ENCODE data around the gene PRDX4. TPM values are rescaled to one million over a fixed set of nuclear protein-coding genes. Genes with fewer than 3 reads are reported as not detected.

PRDX4 gene
- total RNA-seq, 2 donors from 2014 or later = 56.0 to 102 TPM

DNA sequence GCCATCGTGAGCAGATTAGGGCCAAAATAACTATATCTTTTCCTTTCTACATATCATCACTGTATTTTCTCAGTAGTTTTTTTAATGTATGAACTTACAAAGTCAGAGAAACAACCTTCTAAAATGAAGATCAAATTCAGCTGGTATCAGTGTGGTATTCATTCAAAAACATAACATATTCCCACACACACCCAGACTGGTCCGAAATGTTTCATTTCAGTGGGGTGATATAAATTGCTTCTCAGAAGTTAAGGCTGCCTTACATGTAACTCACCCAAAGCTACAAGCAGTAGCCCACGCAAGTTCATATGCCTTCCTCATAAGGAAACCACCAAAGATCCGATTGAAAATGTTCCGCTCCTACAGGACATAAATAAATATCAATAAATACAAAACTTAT, 37.9 kb downstream of the PRDX4 start:
- no peaks in the 10 kb centered on the region for H3K36me3 ChIP-seq
- no peaks in the 10 kb centered on the region for H3K9me3 ChIP-seq
- TF ChIP-seq, protein P1, sequence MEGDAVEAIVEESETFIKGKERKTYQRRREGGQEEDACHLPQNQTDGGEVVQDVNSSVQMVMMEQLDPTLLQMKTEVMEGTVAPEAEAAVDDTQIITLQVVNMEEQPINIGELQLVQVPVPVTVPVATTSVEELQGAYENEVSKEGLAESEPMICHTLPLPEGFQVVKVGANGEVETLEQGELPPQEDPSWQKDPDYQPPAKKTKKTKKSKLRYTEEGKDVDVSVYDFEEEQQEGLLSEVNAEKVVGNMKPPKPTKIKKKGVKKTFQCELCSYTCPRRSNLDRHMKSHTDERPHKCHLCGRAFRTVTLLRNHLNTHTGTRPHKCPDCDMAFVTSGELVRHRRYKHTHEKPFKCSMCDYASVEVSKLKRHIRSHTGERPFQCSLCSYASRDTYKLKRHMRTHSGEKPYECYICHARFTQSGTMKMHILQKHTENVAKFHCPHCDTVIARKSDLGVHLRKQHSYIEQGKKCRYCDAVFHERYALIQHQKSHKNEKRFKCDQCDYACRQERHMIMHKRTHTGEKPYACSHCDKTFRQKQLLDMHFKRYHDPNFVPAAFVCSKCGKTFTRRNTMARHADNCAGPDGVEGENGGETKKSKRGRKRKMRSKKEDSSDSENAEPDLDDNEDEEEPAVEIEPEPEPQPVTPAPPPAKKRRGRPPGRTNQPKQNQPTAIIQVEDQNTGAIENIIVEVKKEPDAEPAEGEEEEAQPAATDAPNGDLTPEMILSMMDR (IDR thresholded peaks at IDR 0.05) = no peak
- no peak overlapping the region for H3K4me3 ChIP-seq
- no peak for DNase-seq
- intact Hi-C loops (cut with DNase I) = no loop called here
- no peaks in the 10 kb centered on the region for H3K27me3 ChIP-seq
- H3K4me1 ChIP-seq = no peaks in the 10 kb centered on the region
- no peak overlapping the region for H3K9ac ChIP-seq (ENCODE audit: low read depth in 2 of 2, low read length in 2 of 2)
- no peak overlapping the region for H3K27ac ChIP-seq

DNA sequence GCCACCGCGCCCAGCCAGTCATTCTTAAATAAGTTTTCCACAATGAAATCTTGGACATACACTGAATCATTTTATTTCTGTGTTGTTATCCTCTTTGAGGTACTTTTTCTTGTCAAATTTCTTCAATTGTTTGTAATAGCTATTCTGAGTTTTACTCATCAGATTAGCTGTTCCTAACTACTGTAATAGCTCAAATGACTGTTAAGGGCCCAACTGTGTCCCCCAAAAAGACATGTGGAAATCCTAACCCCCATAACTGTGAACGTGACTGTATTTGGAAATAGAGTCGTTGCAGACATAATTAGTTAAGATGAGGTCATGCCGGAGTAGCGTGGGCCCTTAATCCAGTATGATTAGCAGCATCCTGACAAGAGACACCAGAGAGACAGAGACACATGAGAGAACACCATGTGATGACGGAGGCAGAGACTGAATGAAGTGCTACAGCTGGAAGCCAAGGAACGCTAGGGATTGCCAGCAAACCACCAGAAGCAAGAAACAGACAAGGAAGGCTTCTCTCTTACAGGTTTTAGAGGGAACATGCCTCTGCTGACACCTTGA, 52.9 kb downstream of the PRDX4 start:
- TF ChIP-seq, protein P1 (IDR thresholded peaks at IDR 0.05) = no peak
- Histone ChIP-seq H3K9ac (ENCODE audit: low read depth in 2 of 2, low read length in 2 of 2) (no peak overlapping the region), H3K9me3 (no peaks in the 10 kb centered on the region), H3K36me3 (no peaks in the 10 kb centered on the region), H3K4me3 (no peak overlapping the region), H3K27me3 (no peaks in the 10 kb centered on the region), H3K27ac (no peak overlapping the region), H3K4me1 (no peaks in the 10 kb centered on the region)
- intact Hi-C loops (cut with DNase I) = no loop called here
- DNase-seq = no peak

DNA sequence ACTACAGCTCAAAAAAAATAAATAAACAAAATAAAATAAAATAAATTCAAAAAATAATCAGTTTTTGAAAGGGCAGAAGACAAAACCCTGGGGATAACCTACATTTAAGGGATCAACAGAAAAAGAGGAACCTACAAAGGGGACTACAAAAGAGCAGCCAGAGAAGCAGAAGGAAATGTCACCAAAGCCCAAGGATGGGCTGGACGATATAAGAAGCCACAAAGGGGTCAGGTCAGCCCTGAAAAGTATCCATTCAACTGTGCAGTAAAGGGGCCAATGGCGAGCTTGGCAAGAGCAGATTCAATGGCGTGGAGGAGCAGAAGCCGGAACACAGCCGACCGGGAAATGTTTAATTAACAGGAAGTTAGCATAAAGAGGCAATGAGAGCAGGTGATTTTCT, 58.9 kb downstream of the PRDX4 start:
- Histone ChIP-seq H3K9ac (ENCODE audit: low read depth in 2 of 2, low read length in 2 of 2) (no peak overlapping the region), H3K9me3 (no peaks in the 10 kb centered on the region), H3K27me3 (no peaks in the 10 kb centered on the region), H3K36me3 (no peaks in the 10 kb centered on the region), H3K27ac (no peak overlapping the region), H3K4me1 (no peaks in the 10 kb centered on the region), H3K4me3 (no peak overlapping the region)
- DNase-seq = no peak
- TF ChIP-seq, protein P1 (IDR thresholded peaks at IDR 0.05) = no peak
- intact Hi-C loops (cut with DNase I) = no loop called here

DNA sequence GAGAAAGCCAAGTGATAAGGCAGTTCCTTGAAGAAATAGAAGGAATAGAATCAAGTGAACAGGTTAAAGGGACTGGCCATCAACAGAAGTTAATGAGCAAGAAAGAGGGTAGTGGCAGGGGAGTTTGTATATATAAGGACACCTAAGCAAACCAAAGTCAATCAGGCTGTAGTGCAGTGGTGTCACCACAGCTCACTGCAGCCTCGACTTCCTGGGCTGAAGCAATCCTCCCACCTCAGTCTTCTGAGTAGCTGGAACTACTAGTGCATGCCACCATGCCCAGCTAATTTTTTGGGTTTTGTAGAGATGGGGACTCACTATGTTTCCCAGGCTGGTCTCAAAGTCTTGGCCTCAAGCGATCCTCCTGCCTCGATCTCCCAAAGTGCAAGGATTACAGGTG, 59.9 kb downstream of the PRDX4 start:
- no peaks in the 10 kb centered on the region for H3K27me3 ChIP-seq
- no peaks in the 10 kb centered on the region for H3K9me3 ChIP-seq
- H3K27ac ChIP-seq = no peak overlapping the region
- intact Hi-C loops (cut with DNase I) = no loop called here
- TF ChIP-seq, protein P1 (IDR thresholded peaks at IDR 0.05) = no peak
- no peaks in the 10 kb centered on the region for H3K36me3 ChIP-seq
- no peaks in the 10 kb centered on the region for H3K4me1 ChIP-seq
- H3K9ac ChIP-seq (ENCODE audit: low read depth in 2 of 2, low read length in 2 of 2) = no peak overlapping the region
- no peak for DNase-seq
- no peak overlapping the region for H3K4me3 ChIP-seq

DNA sequence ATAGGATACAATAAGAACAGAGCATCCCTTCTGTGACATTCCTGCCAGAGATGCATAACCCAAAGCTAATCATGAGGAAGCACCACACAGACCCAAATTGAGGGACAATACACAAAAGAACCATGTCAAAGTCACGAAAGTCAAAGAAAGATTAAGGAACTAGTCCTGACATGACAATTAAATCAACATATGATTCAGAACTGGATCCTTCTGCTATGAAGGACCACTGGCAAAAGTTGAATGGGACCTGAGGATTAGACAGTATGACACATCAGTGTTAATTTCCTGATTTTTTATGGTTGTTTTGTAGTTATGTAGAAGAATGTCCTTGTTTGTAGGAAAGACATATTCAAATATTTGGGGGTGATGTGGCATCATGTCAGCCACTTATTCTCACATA, 61.9 kb downstream of the PRDX4 start:
- intact Hi-C loops (cut with DNase I) = no loop called here
- H3K4me1 ChIP-seq = no peaks in the 10 kb centered on the region
- H3K27me3 ChIP-seq = no peaks in the 10 kb centered on the region
- TF ChIP-seq, protein P1 (IDR thresholded peaks at IDR 0.05) = no peak
- H3K9ac ChIP-seq (ENCODE audit: low read depth in 2 of 2, low read length in 2 of 2) = no peak overlapping the region
- H3K27ac ChIP-seq = no peak overlapping the region
- no peak overlapping the region for H3K4me3 ChIP-seq
- DNase-seq = no peak
- no peaks in the 10 kb centered on the region for H3K9me3 ChIP-seq
- H3K36me3 ChIP-seq = no peaks in the 10 kb centered on the region

Measured in colonic mucosa (tissue), 4 donors.